Measurements from ENCODE around the gene PTH2R. TPM values are rescaled to one million over a fixed set of nuclear protein-coding genes. Genes with fewer than 3 reads are reported as not detected.

Gene PTH2R
- total RNA-seq, 1 experiment from 2014 or later: not detected

DNA sequence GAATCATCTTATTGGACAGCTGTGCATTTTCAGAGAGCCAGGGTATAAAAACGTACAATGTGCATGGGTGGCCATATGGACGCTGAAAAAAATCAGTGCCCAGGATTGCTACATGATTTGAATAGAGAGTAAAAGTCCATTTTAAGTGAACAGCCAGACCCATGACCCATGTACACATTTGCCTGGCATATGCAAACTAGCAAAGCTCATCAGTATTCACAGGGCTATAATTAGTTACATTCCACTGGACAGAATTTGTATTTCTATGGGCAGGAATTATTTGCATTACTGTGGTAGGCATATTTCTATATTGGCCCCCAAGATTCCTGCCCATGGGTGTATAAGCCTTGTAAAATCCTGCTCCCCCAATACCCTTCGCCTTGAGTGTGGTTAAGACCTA, 78.8 kb downstream of the PTH2R start:
- H3K4me1 ChIP-seq (ENCODE audit: insufficient read depth, low read length): no peaks in the 10 kb centered on the region
- no peak for TF ChIP-seq EZH2phosphoT487 (IDR thresholded peaks at IDR 0.05; ENCODE audit: borderline replicate concordance, low read length)
- TF ChIP-seq EZH2 (IDR thresholded peaks at IDR 0.05; ENCODE audit: low read length, unreplicated experiment): no peak
- TF ChIP-seq, protein P1, sequence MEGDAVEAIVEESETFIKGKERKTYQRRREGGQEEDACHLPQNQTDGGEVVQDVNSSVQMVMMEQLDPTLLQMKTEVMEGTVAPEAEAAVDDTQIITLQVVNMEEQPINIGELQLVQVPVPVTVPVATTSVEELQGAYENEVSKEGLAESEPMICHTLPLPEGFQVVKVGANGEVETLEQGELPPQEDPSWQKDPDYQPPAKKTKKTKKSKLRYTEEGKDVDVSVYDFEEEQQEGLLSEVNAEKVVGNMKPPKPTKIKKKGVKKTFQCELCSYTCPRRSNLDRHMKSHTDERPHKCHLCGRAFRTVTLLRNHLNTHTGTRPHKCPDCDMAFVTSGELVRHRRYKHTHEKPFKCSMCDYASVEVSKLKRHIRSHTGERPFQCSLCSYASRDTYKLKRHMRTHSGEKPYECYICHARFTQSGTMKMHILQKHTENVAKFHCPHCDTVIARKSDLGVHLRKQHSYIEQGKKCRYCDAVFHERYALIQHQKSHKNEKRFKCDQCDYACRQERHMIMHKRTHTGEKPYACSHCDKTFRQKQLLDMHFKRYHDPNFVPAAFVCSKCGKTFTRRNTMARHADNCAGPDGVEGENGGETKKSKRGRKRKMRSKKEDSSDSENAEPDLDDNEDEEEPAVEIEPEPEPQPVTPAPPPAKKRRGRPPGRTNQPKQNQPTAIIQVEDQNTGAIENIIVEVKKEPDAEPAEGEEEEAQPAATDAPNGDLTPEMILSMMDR (conservative IDR thresholded peaks at IDR 0.05; ENCODE audit: low read depth, low read length): no peak
- BruUV-seq (replicated peaks): no TSS peak
- no peak overlapping the region for H2AFZ ChIP-seq (ENCODE audit: low read length)
- ATAC-seq: no peak
- ChIA-PET CTCF (no interaction called here), POLR2A (ENCODE audit: unreplicated experiment) (no interaction called here)
- intact Hi-C loops (cut with micrococcal nuclease): no loop called here
- no peaks in the 10 kb centered on the region for H3K36me3 ChIP-seq (ENCODE audit: low read depth, low read length)
- no peak overlapping the region for H3K27ac ChIP-seq (ENCODE audit: low read length)
- no peak overlapping the region for H3K4me3 ChIP-seq (ENCODE audit: low read length)
- DNase-seq: no peak
- H3K9ac ChIP-seq (ENCODE audit: low read length): no peak overlapping the region
- H3F3A ChIP-seq (ENCODE audit: low read length, unreplicated experiment): no peaks in the 10 kb centered on the region
- H3K27me3 ChIP-seq (ENCODE audit: low read length): no peaks in the 10 kb centered on the region
- no peaks in the 10 kb centered on the region for H4K20me1 ChIP-seq (ENCODE audit: low read length)
- no peaks in the 10 kb centered on the region for H3K9me2 ChIP-seq (replicated peaks; ENCODE audit: low read length)
- no peaks in the 10 kb centered on the region for H3K79me2 ChIP-seq (ENCODE audit: low read length)
- 0 out of 2 replicates have a peak, but pooled peaks cover 5% of the 10 kb centered on the region for H3K9me3 ChIP-seq (ENCODE audit: low read length)
- H3K4me2 ChIP-seq (ENCODE audit: low read length): no peak overlapping the region

DNA sequence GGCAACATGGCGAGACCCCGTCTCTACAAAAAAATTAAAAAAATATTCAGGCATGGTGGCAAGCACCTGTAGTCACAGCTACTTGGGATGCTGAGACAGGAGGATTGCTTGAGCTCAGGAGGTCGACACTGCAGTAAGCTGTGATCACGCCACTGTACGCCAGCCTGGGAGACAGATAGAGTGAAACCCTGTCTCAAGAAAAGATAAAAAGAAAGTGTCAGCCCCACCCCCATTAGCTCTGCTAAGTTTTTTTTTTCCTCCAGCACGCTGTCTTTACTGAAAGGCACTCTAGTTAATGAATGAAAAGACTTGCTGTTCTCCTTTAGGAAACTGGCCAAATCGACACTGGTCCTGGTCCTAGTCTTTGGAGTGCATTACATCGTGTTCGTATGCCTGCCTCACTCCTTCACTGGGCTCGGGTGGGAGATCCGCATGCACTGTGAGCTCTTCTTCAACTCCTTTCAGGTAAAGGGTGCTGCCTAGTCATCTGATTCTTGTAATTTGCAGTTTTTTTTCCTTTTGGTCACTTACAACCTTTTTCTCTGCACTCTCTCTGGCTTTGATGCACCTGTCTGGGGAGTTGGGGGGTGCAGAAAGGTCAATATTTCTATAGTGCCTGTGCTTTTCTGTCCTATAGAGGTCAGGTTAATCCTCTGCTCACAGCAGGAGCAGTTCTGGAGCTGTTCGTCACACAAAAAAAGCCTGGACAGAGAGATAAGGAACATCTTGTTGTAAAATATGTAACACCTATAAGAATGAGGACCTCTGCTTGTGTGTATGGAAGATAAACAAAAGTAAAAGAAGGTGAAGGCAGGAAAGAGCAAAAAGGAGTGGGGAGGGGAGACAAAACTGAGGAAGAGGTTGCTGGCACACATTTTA, 82.3 kb downstream of the PTH2R start:
- H3K4me2 ChIP-seq (ENCODE audit: low read length): no peak overlapping the region
- no peaks in the 10 kb centered on the region for H3F3A ChIP-seq (ENCODE audit: low read length, unreplicated experiment)
- no peak overlapping the region for H3K4me3 ChIP-seq (ENCODE audit: low read length)
- H3K27me3 ChIP-seq (ENCODE audit: low read length): no peaks in the 10 kb centered on the region
- no TSS peak for BruUV-seq (replicated peaks)
- ChIA-PET CTCF (no interaction called here), POLR2A (ENCODE audit: unreplicated experiment) (no interaction called here)
- intact Hi-C loops (cut with micrococcal nuclease): no loop called here
- DNase-seq: no peak
- H3K4me1 ChIP-seq (ENCODE audit: insufficient read depth, low read length): no peaks in the 10 kb centered on the region
- no peaks in the 10 kb centered on the region for H4K20me1 ChIP-seq (ENCODE audit: low read length)
- no peaks in the 10 kb centered on the region for H3K9me2 ChIP-seq (replicated peaks; ENCODE audit: low read length)
- no peak for TF ChIP-seq EZH2phosphoT487 (IDR thresholded peaks at IDR 0.05; ENCODE audit: borderline replicate concordance, low read length)
- H3K9me3 ChIP-seq (ENCODE audit: low read length): no peaks in the 10 kb centered on the region
- H3K9ac ChIP-seq (ENCODE audit: low read length): no peak overlapping the region
- no peak overlapping the region for H3K27ac ChIP-seq (ENCODE audit: low read length)
- no peaks in the 10 kb centered on the region for H3K36me3 ChIP-seq (ENCODE audit: low read depth, low read length)
- H3K79me2 ChIP-seq (ENCODE audit: low read length): no peaks in the 10 kb centered on the region
- no peak overlapping the region for H2AFZ ChIP-seq (ENCODE audit: low read length)
- no peak for ATAC-seq

DNA sequence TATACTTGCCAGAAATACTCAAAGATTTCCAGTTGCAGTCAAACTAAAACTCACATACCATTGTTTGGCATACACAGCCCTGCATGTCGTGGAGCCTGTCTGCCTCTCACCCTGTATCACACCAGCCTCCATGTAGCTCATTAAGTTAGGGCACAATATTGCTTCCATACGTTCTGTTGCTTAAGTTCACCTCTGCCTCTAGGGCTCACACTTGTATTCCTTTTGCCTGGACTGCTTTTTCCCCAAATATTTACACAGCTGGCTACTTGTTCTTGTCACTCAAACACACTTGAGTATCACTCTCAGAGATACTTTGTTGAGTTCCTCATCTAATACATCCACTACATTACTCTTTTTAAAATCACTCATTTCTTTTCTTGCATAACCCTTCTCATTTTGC, 83.1 kb downstream of the PTH2R start:
- Histone ChIP-seq H3K27me3 (ENCODE audit: low read length) (no peaks in the 10 kb centered on the region), H3K4me3 (ENCODE audit: low read length) (no peak overlapping the region), H3K9me3 (ENCODE audit: low read length) (no peaks in the 10 kb centered on the region), H3K9ac (ENCODE audit: low read length) (no peak overlapping the region), H3K27ac (ENCODE audit: low read length) (no peak overlapping the region), H3K4me1 (ENCODE audit: insufficient read depth, low read length) (no peaks in the 10 kb centered on the region), H2AFZ (ENCODE audit: low read length) (no peak overlapping the region), H3K9me2 (replicated peaks; ENCODE audit: low read length) (no peaks in the 10 kb centered on the region), H3K36me3 (ENCODE audit: low read depth, low read length) (no peaks in the 10 kb centered on the region), H3K79me2 (ENCODE audit: low read length) (no peaks in the 10 kb centered on the region), H4K20me1 (ENCODE audit: low read length) (no peaks in the 10 kb centered on the region), H3F3A (ENCODE audit: low read length, unreplicated experiment) (no peaks in the 10 kb centered on the region), H3K4me2 (ENCODE audit: low read length) (no peak overlapping the region)
- intact Hi-C loops (cut with micrococcal nuclease): no loop called here
- no TSS peak for BruUV-seq (replicated peaks)
- no peak for DNase-seq
- no peak for TF ChIP-seq EZH2 (IDR thresholded peaks at IDR 0.05; ENCODE audit: low read length, unreplicated experiment)
- TF ChIP-seq, protein P1 (conservative IDR thresholded peaks at IDR 0.05; ENCODE audit: low read depth, low read length): no peak
- no peak for TF ChIP-seq EZH2phosphoT487 (IDR thresholded peaks at IDR 0.05; ENCODE audit: borderline replicate concordance, low read length)
- no peak for ATAC-seq
- CTCF ChIA-PET: no interaction called here
- POLR2A ChIA-PET (ENCODE audit: unreplicated experiment): no interaction called here
